GM12878 (cell line): ENCODE data around the gene ACTR1A.

Experiments
- CBX5 ChIP-seq: sonication (generic); IDR thresholded peaks from 2 replicates; pipeline ENCODE4 v1.6.1; 2016; ENCODE audit warnings: low read depth, moderate library complexity, mild to moderate bottlenecking, inconsistent platforms
- CHD2 ChIP-seq: IDR thresholded peaks from 2 replicates; pipeline ENCODE4 v1.6.1; 2011; ENCODE audit warnings: low read depth, low read length, improper control_type of control experiment, borderline replicate concordance
- CREB1 ChIP-seq: IDR thresholded peaks from 2 replicates; pipeline ENCODE4 v1.6.1; 2012; ENCODE audit warnings: low read depth, mild to moderate bottlenecking, inconsistent platforms
- EED ChIP-seq: sonication (generic); IDR thresholded peaks from 2 replicates; pipeline ENCODE4 v1.6.1; 2016; ENCODE audit warnings: antibody characterized with exemption, low read depth
- EZH2 ChIP-seq: IDR thresholded peaks from 2 replicates; pipeline ENCODE4 v1.6.1; 2012; ENCODE audit warnings: low read depth, mild to moderate bottlenecking, control low read depth, inconsistent platforms, low read length, borderline replicate concordance; ENCODE audit not compliant: control insufficient read depth
- FOS ChIP-seq: IDR thresholded peaks from 3 replicates; pipeline ENCODE4 v1.6.1; 2011; ENCODE audit warnings: borderline replicate concordance; ENCODE audit not compliant: insufficient read length; ENCODE audit errors: extremely low read depth
- POLR2A ChIP-seq: IDR thresholded peaks from 2 replicates; pipeline ENCODE4 v1.6.1; 2011; ENCODE audit warnings: low read depth, mild to moderate bottlenecking, low read length
- POLR2AphosphoS5 ChIP-seq: IDR thresholded peaks from 2 replicates; pipeline ENCODE4 v1.6.1; 2011; ENCODE audit warnings: mild to moderate bottlenecking, low read length, inconsistent platforms
- RFX5 ChIP-seq: IDR thresholded peaks from 2 replicates; pipeline ENCODE4 v1.6.1; 2011; ENCODE audit warnings: low read depth, low read length, improper control_type of control experiment
- SRF ChIP-seq, 2 experiments: IDR thresholded peaks; 2 replicates each; pipeline ENCODE4 v1.6.1; 2011; ENCODE audit warnings: low read depth in 2 of 2, low read length in 2 of 2, mild to moderate bottlenecking in 1 of 2, moderate library complexity in 1 of 2
- YBX1 ChIP-seq: fragments of 450-650 bp; IDR thresholded peaks from 2 replicates; pipeline ENCODE4 v1.6.1; 2016; ENCODE audit warnings: antibody characterized with exemption
- TF ChIP-seq, protein P1 (sequence below): IDR thresholded peaks from 2 replicates; pipeline ENCODE4 v1.6.1; 2012; ENCODE audit warnings: low read depth, low read length, improper control_type of control experiment
- TF ChIP-seq, protein P2 (sequence below): IDR thresholded peaks from 2 replicates; pipeline ENCODE4 v1.6.1; 2011; ENCODE audit warnings: low read depth, low read length, improper control_type of control experiment, borderline replicate concordance

DNA sequence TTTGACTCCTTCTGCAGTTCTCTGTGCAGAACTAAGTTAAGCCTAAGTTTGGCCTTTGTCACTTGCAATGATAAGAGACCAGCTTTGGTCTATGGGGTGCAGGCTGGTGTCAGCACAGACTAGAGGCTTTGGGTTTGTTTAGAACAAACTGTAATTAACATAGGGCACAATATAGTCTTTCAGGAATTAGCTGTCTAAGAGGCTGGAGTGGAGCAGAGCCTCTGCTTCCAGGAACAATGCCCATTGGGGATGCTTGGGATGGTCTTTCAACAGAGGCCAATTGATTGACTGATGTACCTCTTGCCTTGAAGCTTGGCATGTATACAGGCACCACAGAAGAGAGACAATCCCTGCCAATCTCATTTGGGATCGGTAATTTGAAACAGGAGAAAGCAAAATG is 6.0 kb upstream of the ACTR1A start:
- TF ChIP-seq RFX5, result no peak
- TF ChIP-seq CREB1, result no peak
- TF ChIP-seq POLR2AphosphoS5, result no peak
- no peak for TF ChIP-seq CBX5
- no peak for TF ChIP-seq FOS
- no peak for TF ChIP-seq EED
- TF ChIP-seq POLR2A, result no peak
- no peak for TF ChIP-seq YBX1
- TF ChIP-seq, protein P1, sequence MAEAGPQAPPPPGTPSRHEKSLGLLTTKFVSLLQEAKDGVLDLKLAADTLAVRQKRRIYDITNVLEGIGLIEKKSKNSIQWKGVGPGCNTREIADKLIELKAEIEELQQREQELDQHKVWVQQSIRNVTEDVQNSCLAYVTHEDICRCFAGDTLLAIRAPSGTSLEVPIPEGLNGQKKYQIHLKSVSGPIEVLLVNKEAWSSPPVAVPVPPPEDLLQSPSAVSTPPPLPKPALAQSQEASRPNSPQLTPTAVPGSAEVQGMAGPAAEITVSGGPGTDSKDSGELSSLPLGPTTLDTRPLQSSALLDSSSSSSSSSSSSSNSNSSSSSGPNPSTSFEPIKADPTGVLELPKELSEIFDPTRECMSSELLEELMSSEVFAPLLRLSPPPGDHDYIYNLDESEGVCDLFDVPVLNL, result no peak
- TF ChIP-seq, protein P2, sequence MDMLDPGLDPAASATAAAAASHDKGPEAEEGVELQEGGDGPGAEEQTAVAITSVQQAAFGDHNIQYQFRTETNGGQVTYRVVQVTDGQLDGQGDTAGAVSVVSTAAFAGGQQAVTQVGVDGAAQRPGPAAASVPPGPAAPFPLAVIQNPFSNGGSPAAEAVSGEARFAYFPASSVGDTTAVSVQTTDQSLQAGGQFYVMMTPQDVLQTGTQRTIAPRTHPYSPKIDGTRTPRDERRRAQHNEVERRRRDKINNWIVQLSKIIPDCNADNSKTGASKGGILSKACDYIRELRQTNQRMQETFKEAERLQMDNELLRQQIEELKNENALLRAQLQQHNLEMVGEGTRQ, result no peak
- TF ChIP-seq CHD2, result no peak
- no peak for TF ChIP-seq SRF (IDR thresholded peaks at IDR 0.05; ENCODE audit: low read depth in 2 of 2, low read length in 2 of 2)
- no peak for TF ChIP-seq EZH2
